ENCODE data around the gene VAMP4.
"Not testable (repeated sequence)": the region's sequence is repeated elsewhere in the genome, so short reads cannot be mapped to it uniquely, and the experiment has no call there.

VAMP4 gene

GRCh38 chr1:171748651-171749050 lies 6.8 kb upstream of the VAMP4 start:
- no peak for DNase-seq

GRCh38 chr1:171744986-171745385 lies 3.1 kb upstream of the VAMP4 start:
- no peak for DNase-seq

- DNase-seq, result peak; percentile 60
These were observed 1.4 kb upstream of the VAMP4 start for GRCh38 chr1:171743081-171743870.

DNA sequence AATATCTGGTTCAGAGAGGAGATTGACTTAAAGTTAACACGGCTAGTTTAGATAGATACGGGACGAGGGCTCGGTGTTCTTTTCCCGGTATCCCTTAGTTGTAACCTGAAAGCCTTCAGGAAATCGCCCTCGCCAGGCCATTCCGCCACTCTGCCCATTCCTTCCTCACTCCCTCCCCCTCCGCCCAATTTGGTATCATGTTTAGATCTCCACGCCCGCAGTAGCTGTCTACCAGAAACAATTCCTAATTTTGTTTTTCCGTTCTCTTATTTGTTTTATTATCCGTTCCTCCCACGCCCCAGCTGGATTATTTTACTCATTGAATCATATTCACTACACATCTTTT lies 685 bp upstream of the VAMP4 start:
- no peak for DNase-seq

GRCh38 chr1:171740987-171741871 lies 636 bp downstream of the VAMP4 start:
- no peak for DNase-seq

DNA sequence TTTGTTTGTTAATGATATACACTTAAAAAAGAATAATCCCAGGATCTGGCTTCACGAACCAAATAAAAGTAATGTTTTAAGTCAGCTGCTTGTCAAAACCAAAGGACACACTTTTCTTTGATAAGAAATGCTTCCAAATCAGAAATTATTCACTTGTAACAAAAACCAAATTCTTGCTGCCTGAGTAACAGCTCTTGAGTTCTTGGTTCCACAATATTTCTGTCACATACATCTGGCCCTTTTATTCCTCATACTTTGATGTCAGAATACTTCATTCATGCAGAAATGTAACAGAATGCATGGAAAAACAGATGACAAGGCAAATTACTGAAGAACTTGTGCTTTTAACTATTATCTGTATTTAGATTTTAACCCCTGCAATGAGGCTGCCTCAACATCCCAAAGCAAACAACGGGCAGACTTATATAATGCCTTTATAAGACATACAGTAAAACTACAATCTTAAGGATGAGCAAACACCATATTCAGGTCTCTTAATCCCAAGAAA lies 1.5 kb downstream of the VAMP4 start:
- no peak for DNase-seq

DNA sequence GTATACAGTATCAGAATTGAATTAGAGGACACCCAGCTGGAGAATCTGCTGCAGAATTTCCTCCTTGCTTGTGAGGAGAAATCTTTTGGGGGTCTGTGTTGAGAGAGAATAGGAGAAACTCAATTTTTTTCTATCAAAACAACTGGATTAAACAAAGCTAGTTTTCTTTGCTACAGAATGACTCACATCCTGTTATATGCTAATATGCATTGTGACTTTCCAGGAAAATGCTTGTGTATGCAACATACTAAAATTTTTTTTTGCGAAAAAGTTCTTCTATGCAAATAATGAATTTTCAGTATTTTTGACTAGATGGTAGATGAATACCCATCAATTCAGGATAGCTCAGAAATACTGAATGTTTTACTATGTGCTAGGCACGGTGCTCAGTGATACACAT lies 2.2 kb downstream of the VAMP4 start:
- DNase-seq, result no peak

- no peak for DNase-seq
These were observed 3.0 kb downstream of the VAMP4 start for GRCh38 chr1:171738911-171739310.

DNA sequence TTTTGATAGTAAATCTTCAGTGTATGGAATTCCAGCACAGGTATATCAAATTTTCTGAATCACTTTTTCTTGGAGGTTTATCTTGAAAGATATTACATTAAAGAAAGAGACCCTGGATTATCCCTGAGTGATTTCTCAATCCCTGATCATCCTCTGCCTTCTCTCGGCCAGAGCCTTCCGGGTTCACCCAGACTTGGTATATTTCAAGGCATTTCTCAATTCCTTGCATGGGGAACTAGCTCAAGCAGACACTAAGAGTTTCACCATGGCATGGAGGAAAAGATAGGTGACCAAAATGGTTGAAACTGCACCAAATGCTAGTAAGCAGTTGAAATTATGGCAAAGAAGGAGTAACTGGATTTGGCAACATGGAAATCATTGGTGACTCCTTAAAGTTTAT lies 5.7 kb downstream of the VAMP4 start:
- no peak for DNase-seq

- DNase-seq, result no peak
These were observed 11.8 kb downstream of the VAMP4 start for GRCh38 chr1:171730052-171730451.

GRCh38 chr1:171727778-171728177 lies 14.1 kb downstream of the VAMP4 start:
- no peak for DNase-seq

DNA sequence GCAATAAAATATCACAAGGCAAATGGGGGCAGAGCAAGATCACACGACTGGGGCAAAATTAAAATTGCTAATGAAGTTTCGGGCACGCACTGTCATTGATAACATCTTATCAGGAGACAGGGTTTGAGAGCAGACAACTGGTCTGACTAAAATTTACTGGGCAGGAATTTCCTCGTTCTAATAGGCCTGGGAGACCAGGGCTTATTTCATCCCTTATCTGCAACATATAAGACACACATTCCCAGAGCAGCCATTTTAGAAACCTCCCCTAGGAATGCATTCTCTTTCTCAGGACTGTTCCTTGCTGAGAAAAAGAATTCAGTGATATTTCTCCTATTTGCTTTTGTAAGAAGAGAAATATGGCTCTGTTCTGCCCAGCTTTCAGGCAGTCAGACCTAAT lies 18.7 kb downstream of the VAMP4 start:
- DNase-seq, result not testable (repeated sequence)

GRCh38 chr1:171718848-171719247 lies 23.0 kb downstream of the VAMP4 start:
- no peak for DNase-seq

DNA sequence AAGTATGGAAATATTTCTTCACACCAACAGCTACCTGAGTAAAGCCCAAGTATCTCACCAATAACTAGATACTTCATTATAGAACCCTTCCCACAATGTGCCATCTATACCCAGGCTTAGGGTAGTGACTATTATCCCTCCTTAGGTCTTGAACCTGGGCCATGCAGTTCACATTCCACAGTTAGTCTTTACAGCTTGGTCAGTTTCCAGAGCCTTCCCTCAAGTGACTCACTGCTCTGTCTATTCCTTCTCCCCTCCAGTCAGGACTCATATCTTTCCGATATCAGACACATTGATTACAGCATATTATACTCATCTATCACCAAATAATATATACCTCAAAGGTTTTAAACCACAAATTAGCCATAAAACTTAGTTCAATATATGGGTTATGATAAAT lies 23.6 kb downstream of the VAMP4 start:
- no peak for DNase-seq

DNA sequence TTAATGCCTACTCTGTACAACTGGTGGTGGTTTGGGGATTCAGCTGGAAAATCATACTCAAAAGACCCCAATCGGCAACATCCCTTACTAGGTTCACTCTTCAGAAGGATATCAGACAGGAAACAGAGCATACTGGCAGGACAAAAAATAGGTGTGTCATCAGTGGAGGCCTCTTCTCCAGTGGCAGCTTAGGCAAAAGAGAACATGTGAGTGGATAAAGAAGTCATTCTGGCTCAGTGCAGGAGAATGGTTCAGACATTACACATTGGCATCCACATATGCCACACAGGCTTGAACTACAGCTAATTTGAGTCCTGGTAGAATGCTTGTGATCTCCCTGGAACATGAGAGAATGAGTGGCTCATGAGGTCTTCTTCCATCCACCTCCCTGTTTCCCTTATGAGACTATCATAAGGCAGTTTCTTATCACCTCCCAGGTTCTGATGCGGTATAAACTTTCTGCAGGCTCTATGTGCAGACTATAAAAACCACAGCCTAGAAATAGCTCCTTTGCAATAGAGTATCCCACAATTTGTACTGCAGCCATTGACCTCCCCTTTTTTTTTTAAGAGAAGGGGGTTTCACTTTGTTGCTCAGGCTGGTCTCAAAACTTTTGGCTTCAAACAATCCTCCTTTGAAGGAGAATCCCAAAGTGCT lies 24.7 kb downstream of the VAMP4 start:
- no peak for DNase-seq

GRCh38 chr1:171716616-171717015 lies 25.2 kb downstream of the VAMP4 start:
- no peak for DNase-seq

- no peak for DNase-seq
These were observed 26.0 kb downstream of the VAMP4 start for GRCh38 chr1:171715813-171716251.

GRCh38 chr1:171712341-171712740 lies 29.5 kb downstream of the VAMP4 start:
- no peak for DNase-seq

DNA sequence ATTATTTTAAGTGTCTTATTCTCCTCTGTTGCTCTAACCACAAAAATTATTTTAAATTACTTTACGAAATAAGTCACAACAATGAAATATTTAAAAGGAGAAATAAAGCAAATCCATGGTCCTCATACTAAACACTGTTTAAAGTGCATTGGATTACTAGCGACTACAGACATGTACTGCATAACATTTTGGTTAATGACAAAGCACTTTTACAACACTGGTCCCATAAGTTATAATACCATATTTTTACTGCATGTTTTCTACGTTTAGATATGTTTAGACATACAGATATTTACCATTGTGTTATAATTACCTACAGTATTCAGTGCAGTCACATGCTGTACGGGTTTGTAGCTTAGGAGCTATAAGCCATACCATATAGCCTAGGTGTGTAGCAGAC lies 30.2 kb downstream of the VAMP4 start:
- DNase-seq, result no peak

GRCh38 chr1:171707583-171707982 lies 34.3 kb downstream of the VAMP4 start:
- DNase-seq, result no peak

- DNase-seq, result no peak
These were observed 39.3 kb downstream of the VAMP4 start for GRCh38 chr1:171702598-171702997.

- no peak for DNase-seq
These were observed 42.3 kb downstream of the VAMP4 start for GRCh38 chr1:171699531-171699930.

GRCh38 chr1:171695772-171696171 lies 46.1 kb downstream of the VAMP4 start:
- DNase-seq, result not testable (repeated sequence)
